OCI-LY3 (cell line): ENCODE results near the gene PDE5A.

Experiments used
- H2AFZ ChIP-seq: fragments of 200-600, 300-600 bp; shearing (Covaris generic); 2 replicates; pipeline ENCODE4 v1.6.0; 2014; ENCODE audit warnings: antibody characterized with exemption, low read depth, low read length
- H3K27ac ChIP-seq: fragments of 200-600, 300-600 bp; sonication (generic); 2 replicates; pipeline ENCODE4 v1.5.1; 2014; ENCODE audit warnings: mild to moderate bottlenecking, low read length, moderate library complexity, mixed read lengths
- H3K27me3 ChIP-seq: fragments of 200-600, 300-600 bp; sonication (generic); 2 replicates; pipeline ENCODE4 v1.6.1; 2014; ENCODE audit warnings: low read depth, low read length, mixed read lengths
- H3K36me3 ChIP-seq: fragments of 200-600, 300-600 bp; sonication (generic); replicated peaks from 2 replicates; pipeline ENCODE3; 2014; ENCODE audit warnings: low read depth, low read length, mixed read lengths
- H3K4me1 ChIP-seq: fragments of 300-600, 200-600 bp; sonication (generic); 2 replicates; pipeline ENCODE4 v1.6.1; 2014; ENCODE audit warnings: low read length, mixed read lengths
- H3K4me2 ChIP-seq: fragments of 200-600, 300-600 bp; sonication (generic); 2 replicates; pipeline ENCODE4 v1.6.1; 2014; ENCODE audit warnings: low read length, mixed read lengths
- H3K4me3 ChIP-seq: fragments of 300-600, 200-600 bp; sonication (generic); 2 replicates; pipeline ENCODE4 v1.5.1; 2014; ENCODE audit warnings: antibody characterized with exemption, mild to moderate bottlenecking, low read length, moderate library complexity
- H3K79me2 ChIP-seq: fragments of 300-600, 200-600 bp; shearing (Covaris generic); 2 replicates; pipeline ENCODE4 v1.6.1; 2014; ENCODE audit warnings: mild to moderate bottlenecking, low read length, mixed read lengths
- H3K9ac ChIP-seq: fragments of 300-600, 200-600 bp; shearing (Covaris generic); 2 replicates; pipeline ENCODE4 v1.6.0; 2014; ENCODE audit warnings: mild to moderate bottlenecking, low read length, moderate library complexity
- H3K9me3 ChIP-seq: fragments of 200-600, 300-600 bp; shearing (Covaris generic); 2 replicates; pipeline ENCODE4 v1.6.1; 2014; ENCODE audit warnings: low read length, mixed read lengths; ENCODE audit not compliant: insufficient read depth
- H4K20me1 ChIP-seq: fragments of 200-600, 300-600 bp; sonication (generic); 2 replicates; pipeline ENCODE4 v1.6.1; 2016; ENCODE audit warnings: low read length, mixed read lengths; ENCODE audit not compliant: insufficient read depth
- EZH2phosphoT487 ChIP-seq: fragments of 200-600 bp; shearing (Covaris generic); IDR thresholded peaks from 2 replicates; pipeline ENCODE4 v1.6.1; 2018; ENCODE audit warnings: antibody characterized with exemption, mixed run types, low read depth
- TF ChIP-seq, protein P1 (sequence below): fragments of 200-600, 300-600 bp; sonication (generic); IDR thresholded peaks from 2 replicates; pipeline ENCODE4 v1.5.1; 2014; ENCODE audit warnings: antibody characterized with exemption, low read length, low read depth

PDE5A gene

DNA sequence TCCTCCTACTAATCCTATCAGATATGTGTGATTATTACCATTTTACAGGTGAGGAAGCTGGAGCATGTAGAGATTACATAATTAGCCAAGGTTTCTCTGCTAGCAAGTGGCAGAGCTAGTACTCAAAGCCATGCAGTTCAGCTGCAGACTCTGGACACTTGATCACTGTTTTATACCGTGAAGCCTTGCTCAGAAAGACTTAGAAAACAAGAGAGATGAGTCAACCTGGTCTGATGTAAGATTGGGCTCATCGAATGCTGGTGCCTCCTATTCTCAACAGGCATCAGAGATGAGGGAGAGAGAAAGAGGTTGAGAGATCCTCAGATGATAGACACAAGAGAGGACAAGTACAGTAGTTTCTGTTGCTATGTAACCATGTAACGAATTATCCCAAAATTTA is 19.0 kb upstream of the PDE5A start:
- no peak overlapping the region for H3K9ac ChIP-seq
- no peaks in the 10 kb centered on the region for H3K36me3 ChIP-seq
- H3K27ac ChIP-seq: no peak overlapping the region
- H4K20me1 ChIP-seq: no peaks in the 10 kb centered on the region
- H3K4me2 ChIP-seq: no peak overlapping the region
- H3K9me3 ChIP-seq: no peaks in the 10 kb centered on the region
- H3K79me2 ChIP-seq: no peaks in the 10 kb centered on the region
- H3K4me3 ChIP-seq: no peak overlapping the region
- H3K27me3 ChIP-seq: no peaks in the 10 kb centered on the region
- no peak overlapping the region for H2AFZ ChIP-seq
- H3K4me1 ChIP-seq: no peaks in the 10 kb centered on the region
- TF ChIP-seq EZH2phosphoT487: no peak
- TF ChIP-seq, protein P1, sequence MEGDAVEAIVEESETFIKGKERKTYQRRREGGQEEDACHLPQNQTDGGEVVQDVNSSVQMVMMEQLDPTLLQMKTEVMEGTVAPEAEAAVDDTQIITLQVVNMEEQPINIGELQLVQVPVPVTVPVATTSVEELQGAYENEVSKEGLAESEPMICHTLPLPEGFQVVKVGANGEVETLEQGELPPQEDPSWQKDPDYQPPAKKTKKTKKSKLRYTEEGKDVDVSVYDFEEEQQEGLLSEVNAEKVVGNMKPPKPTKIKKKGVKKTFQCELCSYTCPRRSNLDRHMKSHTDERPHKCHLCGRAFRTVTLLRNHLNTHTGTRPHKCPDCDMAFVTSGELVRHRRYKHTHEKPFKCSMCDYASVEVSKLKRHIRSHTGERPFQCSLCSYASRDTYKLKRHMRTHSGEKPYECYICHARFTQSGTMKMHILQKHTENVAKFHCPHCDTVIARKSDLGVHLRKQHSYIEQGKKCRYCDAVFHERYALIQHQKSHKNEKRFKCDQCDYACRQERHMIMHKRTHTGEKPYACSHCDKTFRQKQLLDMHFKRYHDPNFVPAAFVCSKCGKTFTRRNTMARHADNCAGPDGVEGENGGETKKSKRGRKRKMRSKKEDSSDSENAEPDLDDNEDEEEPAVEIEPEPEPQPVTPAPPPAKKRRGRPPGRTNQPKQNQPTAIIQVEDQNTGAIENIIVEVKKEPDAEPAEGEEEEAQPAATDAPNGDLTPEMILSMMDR: no peak

- no peak overlapping the region for H3K4me3 ChIP-seq
- no peaks in the 10 kb centered on the region for H3K27me3 ChIP-seq
- no peaks in the 10 kb centered on the region for H4K20me1 ChIP-seq
- H3K27ac ChIP-seq: no peak overlapping the region
- no peaks in the 10 kb centered on the region for H3K79me2 ChIP-seq
- no peaks in the 10 kb centered on the region for H3K36me3 ChIP-seq
- H3K4me2 ChIP-seq: no peak overlapping the region
- TF ChIP-seq, protein P1: no peak
- no peak for TF ChIP-seq EZH2phosphoT487
- H3K9me3 ChIP-seq: no peaks in the 10 kb centered on the region
- H2AFZ ChIP-seq: no peak overlapping the region
- no peaks in the 10 kb centered on the region for H3K4me1 ChIP-seq
- no peak overlapping the region for H3K9ac ChIP-seq
Observed at GRCh38 chr4:119646347-119647071, 17.9 kb upstream of the PDE5A start.

DNA sequence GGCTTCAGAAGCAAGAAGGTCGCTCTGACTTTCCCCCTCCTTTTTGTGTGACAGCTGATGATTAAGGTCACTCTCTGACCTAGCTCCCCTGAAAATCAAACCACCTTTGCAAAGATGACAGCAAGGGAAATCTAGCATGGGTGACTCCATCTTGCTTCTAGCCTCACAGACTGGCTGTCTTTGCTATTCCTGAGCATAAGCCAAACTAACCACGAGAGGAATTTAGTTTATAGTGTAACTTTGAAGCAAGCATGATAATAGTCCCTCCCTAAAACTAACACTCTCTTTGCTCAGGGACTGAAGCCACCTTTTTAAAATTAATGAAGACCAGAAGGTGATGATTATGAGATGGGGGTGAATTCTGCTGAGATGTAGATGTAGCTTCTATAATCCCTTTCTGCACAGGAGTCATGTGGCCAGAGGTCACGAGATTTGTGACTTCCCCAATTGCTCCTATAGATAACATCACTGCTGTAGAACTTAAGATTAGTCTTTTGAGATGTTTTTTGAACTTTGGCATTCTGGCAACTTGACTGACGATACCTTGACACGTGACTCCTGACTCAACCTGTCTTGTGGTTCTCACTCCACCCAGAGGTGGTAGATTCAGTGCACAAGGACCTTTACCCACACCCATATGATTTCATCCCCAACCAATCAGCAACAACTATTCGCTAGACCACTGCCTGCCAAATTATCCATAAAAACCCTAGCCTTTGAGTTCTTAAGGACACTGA is 14.9 kb upstream of the PDE5A start:
- TF ChIP-seq, protein P1: no peak
- no peak for TF ChIP-seq EZH2phosphoT487
- Histone ChIP-seq H3K36me3 (no peaks in the 10 kb centered on the region), H3K27me3 (no peaks in the 10 kb centered on the region), H3K4me3 (no peak overlapping the region), H3K9me3 (no peaks in the 10 kb centered on the region), H2AFZ (0 out of 2 replicates have a peak overlapping the region, but pooled peaks have one; percentile 45), H3K4me1 (no peaks in the 10 kb centered on the region), H3K27ac (no peak overlapping the region), H3K4me2 (no peak overlapping the region), H3K9ac (no peak overlapping the region), H3K79me2 (no peaks in the 10 kb centered on the region), H4K20me1 (no peaks in the 10 kb centered on the region)

DNA sequence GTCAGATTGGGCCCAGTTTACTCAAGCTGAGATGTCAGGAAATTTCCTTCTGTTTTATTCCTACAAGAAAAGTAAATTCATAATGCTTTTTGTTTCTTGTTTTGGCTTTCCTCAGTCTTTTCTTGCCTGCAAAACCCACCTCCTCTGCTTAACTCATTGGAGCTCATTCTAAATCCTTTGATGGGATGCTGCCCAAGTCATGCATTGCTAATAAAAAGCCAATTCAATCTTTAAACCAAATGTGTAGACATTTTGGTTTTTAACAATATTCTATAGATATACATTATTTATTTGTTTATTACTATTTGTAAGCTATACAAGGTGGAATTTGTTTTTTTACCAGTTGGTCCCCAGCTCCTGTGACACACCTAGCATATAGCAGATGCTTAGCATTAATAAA is 13.2 kb upstream of the PDE5A start:
- Histone ChIP-seq H4K20me1 (no peaks in the 10 kb centered on the region), H3K27me3 (no peaks in the 10 kb centered on the region), H2AFZ (no peak overlapping the region), H3K9ac (no peak overlapping the region), H3K79me2 (no peaks in the 10 kb centered on the region), H3K9me3 (no peaks in the 10 kb centered on the region), H3K36me3 (no peaks in the 10 kb centered on the region), H3K4me2 (no peak overlapping the region), H3K27ac (no peak overlapping the region), H3K4me1 (no peaks in the 10 kb centered on the region), H3K4me3 (no peak overlapping the region)
- TF ChIP-seq EZH2phosphoT487: no peak
- TF ChIP-seq, protein P1: no peak
